Measurements from ENCODE around the gene AKAP1. TPM values are rescaled to one million over a fixed set of nuclear protein-coding genes. Genes with fewer than 3 reads are reported as not detected.

The AKAP1 gene
- polyA plus RNA-seq, 1 donor (not counting 4 experiments of a cell fraction or from before 2014, with no cell fraction given), result 24.1 TPM

DNA sequence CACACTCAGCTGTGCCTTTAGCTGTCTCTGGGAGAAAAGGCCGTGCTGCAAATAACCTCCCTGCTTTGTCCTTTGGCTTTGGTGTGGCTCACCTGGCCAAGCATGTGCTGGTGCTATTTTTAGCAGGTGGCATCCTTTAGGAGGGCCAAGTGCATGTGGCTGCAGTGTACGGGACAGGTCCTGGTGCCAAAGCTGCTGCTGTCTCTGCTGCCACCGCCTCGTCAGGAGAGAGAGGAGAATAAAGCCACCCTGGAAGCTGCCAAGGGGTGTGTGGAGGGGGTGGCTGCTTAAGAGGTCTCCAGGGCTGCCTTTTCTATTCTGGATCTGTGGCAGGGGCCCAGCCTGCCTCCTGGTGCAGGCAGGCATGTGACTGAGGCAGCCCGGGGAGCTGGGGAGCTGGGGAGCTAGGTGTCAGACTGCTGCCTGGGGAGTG is 6.2 kb downstream of the AKAP1 start:
- Histone ChIP-seq H3K4me3 (ENCODE audit: control insufficient read depth in 2 of 3, extremely low read depth in 1 of 3, insufficient read depth in 2 of 3, low read depth in 1 of 3, low read length in 3 of 3) (no peak overlapping the region), H3K4me1 (ENCODE audit: control insufficient read depth, extremely low read depth, insufficient read depth, low read length) (peaks cover 23% of the 10 kb centered on the region), H3K9me1 (ENCODE audit: control insufficient read depth, extremely low read depth, insufficient read depth, low read length) (peaks cover 2% of the 10 kb centered on the region), H2AFZ (ENCODE audit: control insufficient read depth, low read length) (no peak overlapping the region), H3K36me3 (ENCODE audit: control insufficient read depth in 2 of 2, extremely low read depth in 1 of 2, insufficient read depth in 2 of 2, low read length in 2 of 2) (peaks cover 0 to 7% of the 10 kb centered on the region in 2 experiments), H3K9me3 (ENCODE audit: control insufficient read depth, low read depth, low read length) (no peaks in the 10 kb centered on the region), H3K79me2 (ENCODE audit: control insufficient read depth, insufficient read depth, low read length) (peaks cover 87% of the 10 kb centered on the region), H3K27me3 (ENCODE audit: control insufficient read depth, extremely low read depth, insufficient read depth, low read length) (no peaks in the 10 kb centered on the region), H4K20me1 (ENCODE audit: control insufficient read depth, extremely low read depth, insufficient read depth, low read length) (peaks cover 5% of the 10 kb centered on the region), H3K9ac (ENCODE audit: control insufficient read depth, extremely low read depth, insufficient read depth, low read length) (no peak overlapping the region), H3K4me2 (ENCODE audit: control insufficient read depth, extremely low read depth, insufficient read depth, low read depth, low read length) (no peak overlapping the region), H3K27ac (ENCODE audit: control insufficient read depth, insufficient read depth, low read length) (no peak overlapping the region)
- no peak for DNase-seq (ENCODE audit: low read depth, low spot score)
- no peak for FAIRE-seq
- dilution Hi-C loops (cut with MboI; ENCODE audit: extremely low pct_ligation_motif_present, low sequenced_read_pairs), result no loop called here
- TF ChIP-seq, protein P1, sequence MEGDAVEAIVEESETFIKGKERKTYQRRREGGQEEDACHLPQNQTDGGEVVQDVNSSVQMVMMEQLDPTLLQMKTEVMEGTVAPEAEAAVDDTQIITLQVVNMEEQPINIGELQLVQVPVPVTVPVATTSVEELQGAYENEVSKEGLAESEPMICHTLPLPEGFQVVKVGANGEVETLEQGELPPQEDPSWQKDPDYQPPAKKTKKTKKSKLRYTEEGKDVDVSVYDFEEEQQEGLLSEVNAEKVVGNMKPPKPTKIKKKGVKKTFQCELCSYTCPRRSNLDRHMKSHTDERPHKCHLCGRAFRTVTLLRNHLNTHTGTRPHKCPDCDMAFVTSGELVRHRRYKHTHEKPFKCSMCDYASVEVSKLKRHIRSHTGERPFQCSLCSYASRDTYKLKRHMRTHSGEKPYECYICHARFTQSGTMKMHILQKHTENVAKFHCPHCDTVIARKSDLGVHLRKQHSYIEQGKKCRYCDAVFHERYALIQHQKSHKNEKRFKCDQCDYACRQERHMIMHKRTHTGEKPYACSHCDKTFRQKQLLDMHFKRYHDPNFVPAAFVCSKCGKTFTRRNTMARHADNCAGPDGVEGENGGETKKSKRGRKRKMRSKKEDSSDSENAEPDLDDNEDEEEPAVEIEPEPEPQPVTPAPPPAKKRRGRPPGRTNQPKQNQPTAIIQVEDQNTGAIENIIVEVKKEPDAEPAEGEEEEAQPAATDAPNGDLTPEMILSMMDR (optimal IDR thresholded peaks at IDR 0.05 in 1 of 3, IDR thresholded peaks at IDR 0.05 in 1 of 3, conservative IDR thresholded peaks at IDR 0.05 in 1 of 3; ENCODE audit: extremely low read depth in 1 of 3, insufficient read depth in 2 of 3, low read length in 3 of 3), result no peak
- TF ChIP-seq EZH2 (IDR thresholded peaks at IDR 0.05; ENCODE audit: low read length), result no peak

GRCh38 chr17:57092171-57092570 is 7.1 kb downstream of the AKAP1 start:
- FAIRE-seq, result no peak
- H4K20me1 ChIP-seq (ENCODE audit: control insufficient read depth, extremely low read depth, insufficient read depth, low read length), result peaks cover 5% of the 10 kb centered on the region
- TF ChIP-seq, protein P1 (optimal IDR thresholded peaks at IDR 0.05 in 1 of 3, IDR thresholded peaks at IDR 0.05 in 1 of 3, conservative IDR thresholded peaks at IDR 0.05 in 1 of 3; ENCODE audit: extremely low read depth in 1 of 3, insufficient read depth in 2 of 3, low read length in 3 of 3), result no peak
- TF ChIP-seq EZH2 (IDR thresholded peaks at IDR 0.05; ENCODE audit: low read length), result no peak

More at GRCh38 chr17:57092171-57092570, 7.1 kb downstream of the AKAP1 start:
- no peak overlapping the region for H3K27ac ChIP-seq (ENCODE audit: control insufficient read depth, insufficient read depth, low read length)
- peaks cover 2 to 7% of the 10 kb centered on the region in 2 experiments for H3K36me3 ChIP-seq (ENCODE audit: control insufficient read depth in 2 of 2, extremely low read depth in 1 of 2, insufficient read depth in 2 of 2, low read length in 2 of 2)
- H3K9ac ChIP-seq (ENCODE audit: control insufficient read depth, extremely low read depth, insufficient read depth, low read length), result no peak overlapping the region
- no peak overlapping the region for H3K4me2 ChIP-seq (ENCODE audit: control insufficient read depth, extremely low read depth, insufficient read depth, low read depth, low read length)
- H3K79me2 ChIP-seq (ENCODE audit: control insufficient read depth, insufficient read depth, low read length), result peaks cover 85% of the 10 kb centered on the region
- DNase-seq (ENCODE audit: low read depth, low spot score), result no peak
- no peak overlapping the region for H2AFZ ChIP-seq (ENCODE audit: control insufficient read depth, low read length)
- H3K4me1 ChIP-seq (ENCODE audit: control insufficient read depth, extremely low read depth, insufficient read depth, low read length), result peaks cover 19% of the 10 kb centered on the region
- no peak overlapping the region for H3K4me3 ChIP-seq (ENCODE audit: control insufficient read depth in 2 of 3, extremely low read depth in 1 of 3, insufficient read depth in 2 of 3, low read depth in 1 of 3, low read length in 3 of 3)
- dilution Hi-C loops (cut with MboI; ENCODE audit: extremely low pct_ligation_motif_present, low sequenced_read_pairs), result no loop called here
- no peaks in the 10 kb centered on the region for H3K27me3 ChIP-seq (ENCODE audit: control insufficient read depth, extremely low read depth, insufficient read depth, low read length)
- H3K9me1 ChIP-seq (ENCODE audit: control insufficient read depth, extremely low read depth, insufficient read depth, low read length), result peaks cover 2% of the 10 kb centered on the region
- H3K9me3 ChIP-seq (ENCODE audit: control insufficient read depth, low read depth, low read length), result no peaks in the 10 kb centered on the region
